GM12872 (cell line): ENCODE data around the gene SIX5.

Experiments used
- TF ChIP-seq, protein P1 (sequence below): IDR thresholded peaks from 3 replicates; pipeline ENCODE4 v1.5.1; 2011; ENCODE audit warnings: low read depth, mild to moderate bottlenecking, low read length, moderate library complexity; ENCODE audit not compliant: insufficient read depth

Gene SIX5

DNA sequence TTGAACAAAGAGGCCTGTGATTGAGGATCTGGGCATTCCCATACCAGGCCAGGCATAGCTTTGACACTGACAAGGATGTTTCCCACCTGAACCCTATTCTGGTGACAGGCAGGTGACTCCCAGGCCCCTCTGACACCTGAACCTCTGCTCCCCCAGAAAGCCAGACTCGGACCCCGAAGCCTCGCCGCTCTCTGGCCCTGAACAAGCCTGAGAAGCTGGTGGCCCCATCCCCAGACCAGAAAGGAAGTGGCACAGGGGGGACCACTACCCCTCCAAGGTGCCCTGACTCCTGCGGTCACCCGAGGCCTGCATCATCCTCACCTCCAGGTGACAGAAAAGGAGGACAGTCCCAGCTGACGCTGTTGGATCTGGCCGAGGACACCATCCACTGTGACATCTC, 14.7 kb downstream of the SIX5 start:
- TF ChIP-seq, protein P1, sequence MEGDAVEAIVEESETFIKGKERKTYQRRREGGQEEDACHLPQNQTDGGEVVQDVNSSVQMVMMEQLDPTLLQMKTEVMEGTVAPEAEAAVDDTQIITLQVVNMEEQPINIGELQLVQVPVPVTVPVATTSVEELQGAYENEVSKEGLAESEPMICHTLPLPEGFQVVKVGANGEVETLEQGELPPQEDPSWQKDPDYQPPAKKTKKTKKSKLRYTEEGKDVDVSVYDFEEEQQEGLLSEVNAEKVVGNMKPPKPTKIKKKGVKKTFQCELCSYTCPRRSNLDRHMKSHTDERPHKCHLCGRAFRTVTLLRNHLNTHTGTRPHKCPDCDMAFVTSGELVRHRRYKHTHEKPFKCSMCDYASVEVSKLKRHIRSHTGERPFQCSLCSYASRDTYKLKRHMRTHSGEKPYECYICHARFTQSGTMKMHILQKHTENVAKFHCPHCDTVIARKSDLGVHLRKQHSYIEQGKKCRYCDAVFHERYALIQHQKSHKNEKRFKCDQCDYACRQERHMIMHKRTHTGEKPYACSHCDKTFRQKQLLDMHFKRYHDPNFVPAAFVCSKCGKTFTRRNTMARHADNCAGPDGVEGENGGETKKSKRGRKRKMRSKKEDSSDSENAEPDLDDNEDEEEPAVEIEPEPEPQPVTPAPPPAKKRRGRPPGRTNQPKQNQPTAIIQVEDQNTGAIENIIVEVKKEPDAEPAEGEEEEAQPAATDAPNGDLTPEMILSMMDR, result no peak

DNA sequence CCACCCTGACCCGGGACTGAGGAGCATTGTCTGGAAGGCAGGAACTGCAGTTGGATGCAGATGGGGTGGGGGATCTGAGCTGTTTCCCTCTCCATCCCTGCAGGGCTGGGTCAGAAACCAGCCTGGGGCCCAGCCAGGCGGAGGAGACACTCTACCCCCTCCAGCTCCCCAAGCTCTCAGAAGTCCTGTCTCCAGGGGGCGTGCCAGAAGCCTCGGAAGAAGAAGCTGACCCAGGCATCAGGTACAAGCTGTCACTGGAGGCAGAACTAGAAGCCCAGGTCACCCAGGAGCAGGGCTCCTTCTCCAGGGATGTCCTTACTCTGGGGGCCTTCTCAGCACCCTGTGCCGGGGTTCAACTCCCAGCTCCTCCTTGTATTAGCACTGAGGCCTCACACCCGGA, 15.5 kb downstream of the SIX5 start:
- TF ChIP-seq, protein P1, result no peak

DNA sequence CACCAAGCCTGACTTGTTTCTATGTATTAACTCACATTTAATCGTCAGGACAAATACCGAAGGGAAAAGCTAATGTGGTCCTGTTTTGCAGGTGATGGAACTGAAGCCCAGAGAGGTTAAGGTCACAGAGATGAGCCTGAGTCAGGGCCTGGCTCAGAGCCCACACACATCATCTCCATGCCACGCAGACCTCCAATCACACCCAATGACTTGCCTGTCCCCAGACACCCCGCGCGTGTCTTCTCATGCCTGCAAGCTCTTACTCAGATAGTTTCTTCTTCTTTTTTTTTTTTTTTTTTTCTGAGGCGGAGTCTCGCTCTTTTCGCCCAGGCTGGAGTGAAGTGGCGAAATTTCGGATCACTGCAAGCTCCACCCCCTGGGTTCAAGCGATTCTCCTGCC, 16.4 kb downstream of the SIX5 start:
- TF ChIP-seq, protein P1, result no peak

DNA sequence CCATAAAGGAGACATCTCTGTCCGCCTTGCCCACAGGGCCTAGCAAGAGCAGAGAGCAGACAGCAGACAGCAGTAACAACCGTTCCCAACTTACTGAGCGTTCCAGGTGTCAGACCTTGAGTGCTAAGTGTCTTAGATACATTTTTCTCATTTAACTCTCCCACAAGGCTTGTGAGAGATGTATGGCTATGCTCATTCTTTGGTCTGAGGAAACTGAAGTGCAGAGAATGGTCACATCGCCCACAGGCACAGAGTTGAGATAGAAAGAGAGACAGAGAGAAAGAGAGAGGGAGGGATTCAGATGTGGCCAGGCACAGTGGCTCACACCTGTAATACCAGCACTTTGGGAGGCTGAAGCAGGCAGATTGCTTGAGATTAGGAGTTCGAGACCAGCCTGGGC, 21.5 kb downstream of the SIX5 start:
- TF ChIP-seq, protein P1, result no peak

DNA sequence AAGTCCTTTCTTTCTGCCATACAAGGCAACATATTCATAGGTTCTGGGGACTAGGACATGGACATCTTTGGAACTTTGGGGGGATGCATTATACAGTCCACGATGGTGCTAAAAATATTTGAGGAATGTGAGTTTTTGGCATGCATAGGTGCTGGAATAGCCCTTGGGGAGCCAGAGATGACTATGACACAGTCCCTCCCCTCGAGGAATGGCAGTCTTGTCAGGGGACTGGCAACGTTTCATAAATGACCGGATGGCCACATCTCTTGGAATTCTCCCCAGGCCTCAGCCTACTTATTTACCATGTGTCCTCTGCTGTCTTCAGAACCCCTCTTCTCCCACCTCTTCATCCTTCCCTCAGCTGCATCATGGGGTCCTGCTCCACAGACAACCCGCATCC, 22.2 kb downstream of the SIX5 start:
- TF ChIP-seq, protein P1, result no peak

DNA sequence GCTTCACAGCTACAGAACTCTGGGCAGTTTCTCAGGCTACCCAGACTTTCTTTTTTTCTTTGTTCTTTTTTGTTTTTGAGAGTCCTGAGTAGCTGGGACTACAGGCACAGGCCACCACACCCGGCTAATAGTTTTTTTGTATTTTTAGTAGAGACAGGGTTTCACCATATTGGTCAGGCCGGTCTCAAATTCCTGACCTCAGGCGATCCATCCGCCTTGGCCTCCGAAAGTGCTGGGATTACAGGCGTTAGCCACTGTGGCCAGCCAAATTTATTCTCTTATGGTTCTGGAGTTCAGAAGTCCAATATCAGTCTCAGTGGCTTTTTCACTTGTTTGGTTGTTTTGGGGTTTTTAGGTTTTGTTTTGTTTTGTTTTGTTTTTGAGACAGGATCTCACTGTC, 23.4 kb downstream of the SIX5 start:
- TF ChIP-seq, protein P1, result no peak

DNA sequence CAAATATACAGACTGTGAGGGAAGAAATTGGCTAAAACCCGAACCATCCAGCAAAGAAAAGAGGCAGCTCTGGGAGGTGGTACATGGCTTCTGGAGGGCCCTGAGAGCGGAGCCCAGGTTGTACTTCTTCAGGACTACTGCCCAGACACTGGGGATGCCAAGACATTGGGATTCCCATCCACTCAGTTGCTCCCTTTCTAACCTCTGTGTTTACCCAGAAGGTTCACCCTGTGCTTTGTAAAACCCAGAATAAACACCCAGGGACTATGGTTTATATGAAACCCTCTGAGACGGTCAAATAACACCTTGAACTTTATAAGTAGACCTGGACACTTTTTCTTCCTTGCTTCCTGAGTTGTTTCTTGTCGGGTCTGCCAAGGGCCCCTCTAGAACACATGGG, 26.1 kb downstream of the SIX5 start:
- TF ChIP-seq, protein P1, result no peak
